Thyroid gland (tissue), 4 donors: ENCODE data around the gene COQ3. TPM values are rescaled to one million over a fixed set of nuclear protein-coding genes. Genes with fewer than 3 reads are reported as not detected.

ENCODE experiments used
- DNase-seq, 2 donors: peaks; one replicate each; pipeline ENCODE4 v3.0.0-alpha.2; 2019
- H3K27ac ChIP-seq, 3 donors: fragments of 200-600 bp; sonication (generic); 1 replicate in 2 of 3; 2 replicates in 1 of 3; pipeline ENCODE4 v1.5.1; 2016 to 2019; ENCODE audit warnings: mild to moderate bottlenecking in 1 of 3, moderate library complexity in 1 of 3
- H3K27me3 ChIP-seq: fragments of 200-600 bp; sonication (generic); one replicate; pipeline ENCODE4 v1.5.1; 2019
- H3K36me3 ChIP-seq, 2 donors: fragments of 200-600 bp; sonication (generic); one replicate each; pipeline ENCODE4 v1.5.1; 2016 to 2019
- H3K4me1 ChIP-seq, 2 donors: fragments of 200-600 bp; sonication (generic); one replicate each; pipeline ENCODE4 v1.5.1; 2017 to 2019
- H3K4me3 ChIP-seq, 3 donors: fragments of 200-600 bp; sonication (generic); replicated peaks in 1 of 3; 1 replicate in 2 of 3; 2 replicates in 1 of 3; pipeline ENCODE4 v1.5.1; 2016; ENCODE audit warnings: mild to moderate bottlenecking in 1 of 3
- H3K9me3 ChIP-seq: fragments of 200-600 bp; sonication (generic); one replicate; pipeline ENCODE4 v1.5.1; 2017
- CTCF ChIP-seq, 6 experiments: fragments of 200-600 bp in 3 of 6; fragments of 450-650 bp in 3 of 6; sonication (generic) in 3 of 6; IDR thresholded peaks; one replicate each; pipeline ENCODE4 v1.5.1; 2016 to 2019; ENCODE audit warnings: antibody characterized with exemption in 6 of 6, mild to moderate bottlenecking in 2 of 6, inconsistent platforms in 1 of 6, moderate library complexity in 1 of 6
- POLR2A ChIP-seq, 2 donors: fragments of 450-650 bp; IDR thresholded peaks; one replicate each; pipeline ENCODE4 v1.6.1; 2017; ENCODE audit warnings: antibody characterized with exemption in 2 of 2, mild to moderate bottlenecking in 2 of 2, moderate library complexity in 1 of 2
- WGBS, 2 donors: methylation state at CpG; one replicate each; pipeline ENCODE4 v1.1.5; 2017; 5-methylcytosine and 5-hydroxymethylcytosine counted together
- intact Hi-C: fragments of 100-400 bp; cut with DNase I; formaldehyde crosslinking; loops from one replicate; pipeline ENCODE4 v1.15.1; 2023
- total RNA-seq, 4 donors: library from RNA; depleted of rRNA; stranded (reverse); fragments of >200 nt; gene quantifications; one replicate each; pipeline ENCODE4 v1.2.3, GENCODE V29; 2016

The COQ3 gene
- total RNA-seq, 4 donors from 2014 or later, result 5.2 to 7.0 (median 5.8) TPM

- no peaks in the 10 kb centered on the region for H3K36me3 ChIP-seq
- no peak for DNase-seq
- no peak overlapping the region for H3K4me3 ChIP-seq
- peaks cover 0 to 4% of the 10 kb centered on the region in 2 donors for H3K4me1 ChIP-seq
- no peaks in the 10 kb centered on the region for H3K9me3 ChIP-seq
- WGBS, 2 donors, result 68 to 75% methylated on average over 4 of the region's 4 CpGs
- no peaks in the 10 kb centered on the region for H3K27me3 ChIP-seq
- TF ChIP-seq CTCF (IDR thresholded peaks at IDR 0.05) (no peak), POLR2A (IDR thresholded peaks at IDR 0.05) (no peak)
- H3K27ac ChIP-seq, result no peak overlapping the region
- intact Hi-C loops, result no loop called here
These were observed 39.0 kb downstream of the COQ3 start for GRCh38 chr6:99354983-99355382.

GRCh38 chr6:99353126-99353525, 40.9 kb downstream of the COQ3 start:
- no peak for DNase-seq
- no peak for TF ChIP-seq CTCF (IDR thresholded peaks at IDR 0.05)
- no peak for TF ChIP-seq POLR2A (IDR thresholded peaks at IDR 0.05)
- Histone ChIP-seq H3K36me3 (no peaks in the 10 kb centered on the region), H3K4me1 (peaks cover 3 to 8% of the 10 kb centered on the region in 2 donors), H3K9me3 (no peaks in the 10 kb centered on the region), H3K4me3 (no peak overlapping the region), H3K27ac (no peak overlapping the region), H3K27me3 (no peaks in the 10 kb centered on the region)
- intact Hi-C loops, result no loop called here
- 62 to 64% methylated on average over 9 of the region's 9 CpGs for WGBS, 2 donors

- no peaks in the 10 kb centered on the region for H3K36me3 ChIP-seq
- H3K27ac ChIP-seq, result no peak overlapping the region
- DNase-seq, result peak; percentile 15 to 18
- WGBS, 2 donors, result 33 to 34% methylated on average over 10 of the region's 10 CpGs
- H3K27me3 ChIP-seq, result no peaks in the 10 kb centered on the region
- peaks cover 3 to 8% of the 10 kb centered on the region in 2 donors for H3K4me1 ChIP-seq
- no peaks in the 10 kb centered on the region for H3K9me3 ChIP-seq
- H3K4me3 ChIP-seq, result no peak overlapping the region
- TF ChIP-seq CTCF (IDR thresholded peaks at IDR 0.05) (no peak), POLR2A (IDR thresholded peaks at IDR 0.05) (no peak)
- intact Hi-C loops, result no loop called here
These were observed 43.4 kb downstream of the COQ3 start for GRCh38 chr6:99350573-99350972.

GRCh38 chr6:99349171-99350141, 44.5 kb downstream of the COQ3 start, which contains the start of gene FAXC:
Gene FAXC, minus strand, starts transcription at chr6:99349674. Its CDS starts 302 bp downstream, at chr6:99349372.
- intact Hi-C loops, result no loop called here
- DNase-seq, result peak; percentile 66 to 68
- Histone ChIP-seq H3K36me3 (no peaks in the 10 kb centered on the region), H3K27ac (peak within 1 kb of the TSS in 1 of 3 donors; percentile 52), H3K9me3 (no peaks in the 10 kb centered on the region), H3K27me3 (no peaks in the 10 kb centered on the region), H3K4me1 (peaks cover 3 to 8% of the 10 kb centered on the region in 2 donors), H3K4me3 (peak within 1 kb of the TSS; percentile 9 to 57 (median 53))
- peak in 1 of 2 donors; percentile 22 for TF ChIP-seq POLR2A (IDR thresholded peaks at IDR 0.05)
- peak in 4 of 6 experiments; percentile 21 to 45 (median 32) for TF ChIP-seq CTCF (IDR thresholded peaks at IDR 0.05)
- WGBS, 2 donors, result 0 to 1% methylated on average over 49 to 50 of the region's 108 CpGs
